GDM1 (cell line): ENCODE results near the gene FRY.
A peak's percentile ranks its signal among the peaks of the same experiment; 100 is the strongest.

Experiments
- DNase-seq: peaks from one replicate; lab custom pipeline; 2025; lab: John Stamatoyannopoulos, UW

FRY gene

GRCh38 chr13:32311188-32311897 lies 279.8 kb downstream of the FRY start:
- no peak for DNase-seq

DNA sequence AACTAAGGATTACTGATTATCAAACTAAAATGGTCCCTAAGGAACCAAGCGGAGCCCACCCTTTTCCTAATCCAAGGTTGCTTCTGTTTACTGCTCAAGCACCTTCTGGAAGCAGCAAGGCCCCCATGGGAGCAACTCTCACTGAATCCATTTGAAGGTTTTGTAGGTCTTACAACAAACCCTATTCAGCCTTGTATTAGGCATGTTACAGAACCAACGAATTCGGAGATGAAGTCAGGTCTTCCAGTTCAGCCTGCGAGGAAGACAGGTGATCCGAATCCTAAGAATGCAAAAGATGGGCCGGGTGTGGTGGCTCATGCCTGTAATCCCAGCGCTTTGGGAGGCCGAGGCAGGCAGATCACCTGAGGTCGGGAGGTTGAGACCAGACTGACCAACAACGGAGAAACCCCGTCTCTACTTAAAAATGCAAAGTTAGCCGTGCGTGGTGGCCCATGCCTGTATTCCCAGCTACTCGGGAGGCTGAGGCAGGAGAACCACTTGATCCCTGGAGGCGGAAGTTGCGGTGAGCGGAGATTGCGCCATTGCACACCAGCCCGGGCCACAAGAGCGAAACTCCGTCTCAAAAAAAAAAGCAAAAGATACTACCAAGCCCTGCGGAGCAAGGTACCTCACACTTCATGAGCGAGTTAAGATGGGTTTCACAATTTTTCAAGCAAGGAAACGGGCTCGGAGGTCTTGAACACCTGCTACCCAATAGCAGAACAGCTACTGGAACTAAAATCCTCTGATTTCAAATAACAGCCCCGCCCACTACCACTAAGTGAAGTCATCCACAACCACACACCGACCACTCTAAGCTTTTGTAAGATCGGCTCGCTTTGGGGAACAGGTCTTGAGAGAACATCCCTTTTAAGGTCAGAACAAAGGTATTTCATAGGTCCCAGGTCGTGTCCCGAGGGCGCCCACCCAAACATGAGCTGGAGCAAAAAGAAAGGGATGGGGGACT lies 283.0 kb downstream of the FRY start:
- peak; percentile 47 for DNase-seq

DNA sequence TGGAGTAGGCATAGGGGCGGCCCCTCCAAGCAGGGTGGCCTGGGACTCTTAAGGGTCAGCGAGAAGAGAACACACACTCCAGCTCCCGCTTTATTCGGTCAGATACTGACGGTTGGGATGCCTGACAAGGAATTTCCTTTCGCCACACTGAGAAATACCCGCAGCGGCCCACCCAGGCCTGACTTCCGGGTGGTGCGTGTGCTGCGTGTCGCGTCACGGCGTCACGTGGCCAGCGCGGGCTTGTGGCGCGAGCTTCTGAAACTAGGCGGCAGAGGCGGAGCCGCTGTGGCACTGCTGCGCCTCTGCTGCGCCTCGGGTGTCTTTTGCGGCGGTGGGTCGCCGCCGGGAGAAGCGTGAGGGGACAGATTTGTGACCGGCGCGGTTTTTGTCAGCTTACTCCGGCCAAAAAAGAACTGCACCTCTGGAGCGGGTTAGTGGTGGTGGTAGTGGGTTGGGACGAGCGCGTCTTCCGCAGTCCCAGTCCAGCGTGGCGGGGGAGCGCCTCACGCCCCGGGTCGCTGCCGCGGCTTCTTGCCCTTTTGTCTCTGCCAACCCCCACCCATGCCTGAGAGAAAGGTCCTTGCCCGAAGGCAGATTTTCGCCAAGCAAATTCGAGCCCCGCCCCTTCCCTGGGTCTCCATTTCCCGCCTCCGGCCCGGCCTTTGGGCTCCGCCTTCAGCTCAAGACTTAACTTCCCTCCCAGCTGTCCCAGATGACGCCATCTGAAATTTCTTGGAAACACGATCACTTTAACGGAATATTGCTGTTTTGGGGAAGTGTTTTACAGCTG lies 283.9 kb downstream of the FRY start, which contains the start of the genes BRCA2 and ZAR1L:
TSS of gene BRCA2 (plus strand) at position 271 of the 790 bp plus-strand sequence. CDS start 953 bp downstream, outside the sequence.
TSS of gene ZAR1L (minus strand) at position 126 of the 790 bp plus-strand sequence. CDS start 3,438 bp downstream, outside the sequence.
- DNase-seq = peak; percentile 91

DNA sequence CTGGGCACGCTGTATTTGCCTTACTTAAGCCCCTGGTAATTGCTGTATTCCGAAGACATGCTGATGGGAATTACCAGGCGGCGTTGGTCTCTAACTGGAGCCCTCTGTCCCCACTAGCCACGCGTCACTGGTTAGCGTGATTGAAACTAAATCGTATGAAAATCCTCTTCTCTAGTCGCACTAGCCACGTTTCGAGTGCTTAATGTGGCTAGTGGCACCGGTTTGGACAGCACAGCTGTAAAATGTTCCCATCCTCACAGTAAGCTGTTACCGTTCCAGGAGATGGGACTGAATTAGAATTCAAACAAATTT lies 284.4 kb downstream of the FRY start:
- no peak for DNase-seq

DNA sequence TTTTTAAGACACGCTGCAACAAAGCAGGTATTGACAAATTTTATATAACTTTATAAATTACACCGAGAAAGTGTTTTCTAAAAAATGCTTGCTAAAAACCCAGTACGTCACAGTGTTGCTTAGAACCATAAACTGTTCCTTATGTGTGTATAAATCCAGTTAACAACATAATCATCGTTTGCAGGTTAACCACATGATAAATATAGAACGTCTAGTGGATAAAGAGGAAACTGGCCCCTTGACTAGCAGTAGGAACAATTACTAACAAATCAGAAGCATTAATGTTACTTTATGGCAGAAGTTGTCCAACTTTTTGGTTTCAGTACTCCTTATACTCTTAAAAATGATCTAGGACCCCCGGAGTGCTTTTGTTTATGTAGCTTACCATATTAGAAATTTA lies 284.9 kb downstream of the FRY start:
- no peak for DNase-seq

- no peak for DNase-seq
These were observed 286.3 kb downstream of the FRY start for GRCh38 chr13:32317716-32318465.

DNA sequence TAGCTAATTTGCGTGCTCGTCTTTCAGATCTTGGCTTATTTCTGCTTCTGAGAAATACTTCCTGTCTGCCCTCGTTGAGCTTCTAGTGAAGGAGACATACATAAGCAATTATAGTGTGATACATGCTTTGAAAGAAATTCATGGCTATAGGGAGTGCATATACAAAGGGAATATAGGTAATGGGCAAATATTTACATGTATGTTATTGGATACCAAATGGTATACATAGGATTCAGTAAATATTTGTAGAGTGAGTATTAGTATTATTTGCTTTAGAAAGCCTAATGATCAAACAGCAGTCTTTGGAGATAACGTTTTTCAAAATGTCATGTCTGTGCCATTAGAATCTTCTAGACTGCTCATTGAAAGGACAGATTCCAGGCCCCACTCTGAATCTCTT lies 289.0 kb downstream of the FRY start:
- DNase-seq = no peak

DNA sequence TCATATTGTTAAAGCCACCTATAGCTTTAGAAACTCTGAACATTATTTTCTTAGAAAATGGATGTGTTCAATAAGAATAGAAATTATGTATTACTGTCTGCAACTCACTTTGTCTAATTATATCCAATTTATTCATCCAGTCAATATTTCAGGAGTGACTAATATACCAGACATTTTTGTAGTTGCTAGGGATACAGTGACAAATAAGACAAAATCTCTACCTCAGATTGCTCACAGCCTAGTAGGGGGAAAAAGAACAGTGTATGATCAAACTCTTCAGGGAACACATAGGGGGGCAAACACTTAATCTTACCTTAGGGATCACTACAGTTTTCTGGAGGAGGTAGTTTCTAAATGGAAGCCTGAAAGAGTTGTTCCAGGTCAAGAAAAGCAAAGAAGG lies 292.3 kb downstream of the FRY start:
- no peak for DNase-seq

GRCh38 chr13:32330441-32330840 lies 298.9 kb downstream of the FRY start:
- no peak for DNase-seq

DNA sequence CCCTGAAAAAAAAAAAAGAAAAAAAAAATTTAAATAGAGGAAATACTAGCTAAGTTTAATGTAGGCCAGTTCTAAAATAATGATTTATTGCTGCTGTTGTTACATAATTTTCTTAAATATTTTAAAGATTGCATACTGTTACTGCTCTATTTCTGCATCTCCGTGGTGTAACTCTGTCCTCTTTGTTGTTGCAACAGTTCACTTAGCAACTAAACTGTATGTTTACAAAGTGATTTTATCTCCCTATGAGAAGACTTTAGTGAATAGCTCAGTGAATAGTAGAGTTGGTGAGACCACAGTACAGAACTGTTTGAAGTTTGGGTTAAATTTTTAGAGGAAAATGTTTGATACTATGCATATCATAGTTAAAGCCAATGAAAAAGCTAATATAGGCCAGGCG lies 303.1 kb downstream of the FRY start:
- DNase-seq = no peak

GRCh38 chr13:32340914-32341313 lies 309.3 kb downstream of the FRY start:
- DNase-seq = peak; percentile 52

- no peak for DNase-seq
These were observed 316.1 kb downstream of the FRY start for GRCh38 chr13:32347651-32348050.
